Measurements from ENCODE around the gene DDN.

GRCh38 chr12:49023812-49024211 lies 24.6 kb upstream of the DDN start:
- TF ChIP-seq CTCF (IDR thresholded peaks at IDR 0.05) (no peak), POLR2A (IDR thresholded peaks at IDR 0.05) (no peak), POLR2AphosphoS5 (IDR thresholded peaks at IDR 0.05) (no peak)
